H1 (cell line): ENCODE data around the gene PTGIS. TPM values are rescaled to one million over a fixed set of nuclear protein-coding genes. Genes with fewer than 3 reads are reported as not detected.

Experiments
- CTCF ChIA-PET: fragments of 300-600 bp; sonication (Branson Sonifier 250); formaldehyde crosslinking; loops from one replicate; lab custom pipeline; 2021; ENCODE audit not compliant: partially characterized antibody; lab: Charles Lee
- POLR2A ChIA-PET: fragments of 300-600 bp; sonication (Branson Sonifier 250); formaldehyde crosslinking; loops from one replicate; lab custom pipeline; 2021; ENCODE audit warnings: inconsistent platforms; ENCODE audit not compliant: partially characterized antibody; lab: Charles Lee
- DNase-seq, 2 experiments: peaks; one replicate each; pipeline versions ENCODE4 v3.0.0 to v3.0.0-alpha.2; 2010 to 2022; ENCODE audit warnings: low spot score in 2 of 2, low read depth in 1 of 2, mixed read lengths in 1 of 2
- FAIRE-seq: peaks from 2 replicates; lab custom pipeline; 2011; peaks lifted over from hg19 to GRCh38; lab: Jason Lieb, UNC
- H2AFZ ChIP-seq: 2 replicates; pipeline ENCODE4 v1.8.1; 2012; ENCODE audit warnings: low read length, inconsistent platforms
- H2AK5ac ChIP-seq: 2 replicates; pipeline ENCODE4 v1.6.1; 2013; ENCODE audit warnings: low read depth, low read length
- H2BK120ac ChIP-seq: replicated peaks from 2 replicates; pipeline ENCODE3; 2013; ENCODE audit warnings: low read depth, low read length, inconsistent platforms
- H2BK12ac ChIP-seq: 2 replicates; pipeline ENCODE4 v1.6.1; 2013; ENCODE audit warnings: low read depth, low read length
- H2BK15ac ChIP-seq: 2 replicates; pipeline ENCODE4 v1.6.1; 2013; ENCODE audit warnings: low read length
- H2BK20ac ChIP-seq: 2 replicates; pipeline ENCODE4 v1.6.1; 2013; ENCODE audit warnings: low read length
- H2BK5ac ChIP-seq: 2 replicates; pipeline ENCODE4 v1.6.1; 2013; ENCODE audit warnings: low read depth, low read length
- H3K14ac ChIP-seq: 2 replicates; pipeline ENCODE4 v1.6.1; 2013; ENCODE audit warnings: inconsistent platforms; ENCODE audit not compliant: insufficient read length
- H3K18ac ChIP-seq: 2 replicates; pipeline ENCODE4 v1.6.1; 2013; ENCODE audit warnings: low read length; ENCODE audit errors: extremely low read depth
- H3K23ac ChIP-seq: 2 replicates; pipeline ENCODE4 v1.6.1; 2013; ENCODE audit warnings: inconsistent platforms; ENCODE audit not compliant: insufficient read length
- H3K23me2 ChIP-seq: 2 replicates; pipeline ENCODE4 v1.6.1; 2013; ENCODE audit warnings: low read depth, low read length
- H3K27ac ChIP-seq: 2 replicates; pipeline ENCODE4 v1.6.1; 2011; ENCODE audit warnings: low read depth, low read length, inconsistent platforms
- H3K27me3 ChIP-seq, 4 experiments: replicated peaks in 1 of 4; 1 replicate in 1 of 4; 2 replicates in 3 of 4; pipeline versions ENCODE4 v1.6.1 to v1.8.1; 2011 to 2013; ENCODE audit warnings: low read length in 3 of 4, mild to moderate bottlenecking in 3 of 4, inconsistent platforms in 2 of 4, mixed read lengths in 2 of 4, moderate library complexity in 1 of 4; ENCODE audit not compliant: control insufficient read depth in 3 of 4, insufficient read depth in 3 of 4; ENCODE audit errors: extremely low read depth in 1 of 4
- H3K36me3 ChIP-seq, 4 experiments: 2 replicates each; pipeline versions ENCODE4 v1.6.1 to v1.8.1; 2011 to 2013; ENCODE audit warnings: mild to moderate bottlenecking in 4 of 4, low read length in 3 of 4, moderate library complexity in 2 of 4, control low read depth in 1 of 4, inconsistent platforms in 1 of 4; ENCODE audit not compliant: insufficient read depth in 4 of 4, control insufficient read depth in 2 of 4
- H3K4ac ChIP-seq: replicated peaks from 2 replicates; pipeline ENCODE3; 2013; ENCODE audit warnings: low read length, low read depth, mixed read lengths, inconsistent platforms; ENCODE audit not compliant: insufficient read length
- H3K4me1 ChIP-seq, 4 experiments: replicated peaks in 1 of 4; 1 replicate in 1 of 4; 2 replicates in 3 of 4; pipeline versions ENCODE4 v1.6.1 to v1.8.1; 2011 to 2013; ENCODE audit warnings: low read length in 3 of 4, inconsistent platforms in 2 of 4, mixed read lengths in 1 of 4; ENCODE audit not compliant: insufficient read depth in 4 of 4, control insufficient read depth in 3 of 4
- H3K4me2 ChIP-seq, 2 experiments: 2 replicates each; pipeline versions ENCODE4 v1.6.1 to v1.8.1; 2011 to 2013; ENCODE audit warnings: low read depth in 2 of 2, low read length in 2 of 2, control low read depth in 1 of 2, inconsistent platforms in 1 of 2, mild to moderate bottlenecking in 1 of 2; ENCODE audit not compliant: insufficient read depth in 1 of 2
- H3K4me3 ChIP-seq, 4 experiments: fragments of 200-600, 300-600 bp in 1 of 4; sonication (generic), shearing (Covaris generic), sonication (Bioruptor Twin) in 1 of 4; 2 replicates each; pipeline versions ENCODE4 v1.5.1 to v1.8.1; 2011 to 2016; ENCODE audit warnings: low read length in 4 of 4, low read depth in 3 of 4, control low read depth in 2 of 4, inconsistent platforms in 2 of 4, mild to moderate bottlenecking in 2 of 4, mixed read lengths in 1 of 4, moderate library complexity in 1 of 4; ENCODE audit not compliant: insufficient read depth in 2 of 4; ENCODE audit errors: extremely low read depth in 1 of 4
- H3K56ac ChIP-seq: replicated peaks from 2 replicates; pipeline ENCODE3; 2013; ENCODE audit warnings: low read depth, mild to moderate bottlenecking, mixed read lengths, low read length, inconsistent platforms; ENCODE audit not compliant: insufficient read length
- H3K79me1 ChIP-seq: 2 replicates; pipeline ENCODE4 v1.6.1; 2013; ENCODE audit warnings: low read depth, low read length, control low read depth
- H3K79me2 ChIP-seq, 2 experiments: 2 replicates each; pipeline versions ENCODE4 v1.6.1 to v1.8.1; 2012 to 2013; ENCODE audit warnings: low read length in 2 of 2, mild to moderate bottlenecking in 2 of 2, inconsistent platforms in 1 of 2; ENCODE audit not compliant: insufficient read depth in 2 of 2, control insufficient read depth in 1 of 2
- H3K9ac ChIP-seq, 4 experiments: replicated peaks in 1 of 4; 1 replicate in 1 of 4; 2 replicates in 3 of 4; pipeline versions ENCODE4 v1.6.1 to v1.8.1; 2011 to 2013; ENCODE audit warnings: low read depth in 3 of 4, low read length in 3 of 4, control low read depth in 2 of 4, mild to moderate bottlenecking in 2 of 4, moderate library complexity in 2 of 4, inconsistent platforms in 1 of 4; ENCODE audit errors: extremely low read depth in 1 of 4
- H3K9me3 ChIP-seq, 2 experiments: 2 replicates each; pipeline versions ENCODE4 v1.6.1 to v1.8.1; 2012 to 2013; ENCODE audit warnings: mild to moderate bottlenecking in 2 of 2, moderate library complexity in 2 of 2, control low read depth in 1 of 2, inconsistent platforms in 1 of 2, low read depth in 1 of 2, low read length in 1 of 2, mixed read lengths in 1 of 2; ENCODE audit not compliant: insufficient read depth in 2 of 2
- H4K20me1 ChIP-seq, 2 experiments: replicated peaks in 1 of 2; 2 replicates each; pipeline versions ENCODE3 to v1.8.1; 2011 to 2013; ENCODE audit warnings: inconsistent platforms in 2 of 2, low read length in 2 of 2, mild to moderate bottlenecking in 1 of 2; ENCODE audit not compliant: insufficient read depth in 2 of 2, control insufficient read depth in 1 of 2
- H4K5ac ChIP-seq: 2 replicates; pipeline ENCODE4 v1.6.1; 2013; ENCODE audit warnings: low read length, low read depth, mixed read lengths, inconsistent platforms; ENCODE audit not compliant: insufficient read length
- H4K8ac ChIP-seq: 2 replicates; pipeline ENCODE4 v1.8.0; 2013; ENCODE audit warnings: mild to moderate bottlenecking, moderate library complexity, low read length, inconsistent platforms; ENCODE audit not compliant: insufficient read depth; ENCODE audit errors: extremely low read depth
- H4K91ac ChIP-seq: replicated peaks from 2 replicates; pipeline ENCODE3; 2013; ENCODE audit warnings: low read length, mixed read lengths, inconsistent platforms; ENCODE audit not compliant: insufficient read length
- BCL11A ChIP-seq, 2 experiments: IDR thresholded peaks; one replicate each; pipeline ENCODE4 v1.6.1; 2011; ENCODE audit warnings: low read depth in 2 of 2, low read length in 2 of 2, mild to moderate bottlenecking in 2 of 2
- JUND ChIP-seq: IDR thresholded peaks from 2 replicates; pipeline ENCODE4 v1.6.1; 2011; ENCODE audit warnings: mild to moderate bottlenecking, improper control_type of control experiment, low read length
- WGBS, 2 experiments: shearing (Covaris generic) in 1 of 2; methylation state at CpG; one replicate each; pipeline versions ENCODE4 v1.1.6 to v1.1.7; 2013 to 2015; ENCODE audit warnings: low lambda C conversion rate in 2 of 2, mixed read lengths in 2 of 2, inconsistent platforms in 1 of 2, low coverage in 1 of 2, missing lambda C conversion rate in 1 of 2; ENCODE audit not compliant: insufficient replicate concordance in 2 of 2, insufficient coverage in 1 of 2, insufficient read length in 1 of 2; ENCODE audit errors: extremely low coverage in 1 of 2, missing lambda C conversion rate in 1 of 2; 5-methylcytosine and 5-hydroxymethylcytosine counted together
- polyA plus RNA-seq, 7 experiments: library from polyadenylated mRNA; depleted of rRNA in 3 of 7; stranded (reverse) in 5 of 7; unstranded in 2 of 7; fragments of >200 nt in 5 of 7; fragments of 200-250 nt in 2 of 7; gene quantifications; 1 replicate in 5 of 7; 2 replicates in 1 of 7; 4 replicates in 1 of 7; pipeline versions ENCODE4 v1.2.1 to v1.2.3, GENCODE V29; 2011 to 2013; ENCODE audit warnings: missing spikeins in 2 of 7, mixed read lengths in 2 of 7
- total RNA-seq: library from RNA; stranded (reverse); fragmentation: NEBNext Ultra II Directional; extraction: Animal tissue kit (Norgen Biotek cat#: 25700); gene quantifications from 2 replicates; pipeline ENCODE4 v1.2.1, GENCODE V29; 2021
- TF ChIP-seq, protein P1 (sequence below): IDR thresholded peaks from 2 replicates; pipeline ENCODE4 v1.6.1; 2012; ENCODE audit warnings: inconsistent platforms
- TF ChIP-seq, protein P2 (sequence below): IDR thresholded peaks from 2 replicates; pipeline ENCODE4 v1.6.1; 2011; ENCODE audit warnings: low read depth, mild to moderate bottlenecking, low read length; ENCODE audit not compliant: insufficient read depth

The PTGIS gene
- total and polyA plus RNA-seq, 2 of the 8 experiments (the other 6 are each of a cell fraction or from before 2014, with no cell fraction given), result 29.9 to 35.5 TPM

DNA sequence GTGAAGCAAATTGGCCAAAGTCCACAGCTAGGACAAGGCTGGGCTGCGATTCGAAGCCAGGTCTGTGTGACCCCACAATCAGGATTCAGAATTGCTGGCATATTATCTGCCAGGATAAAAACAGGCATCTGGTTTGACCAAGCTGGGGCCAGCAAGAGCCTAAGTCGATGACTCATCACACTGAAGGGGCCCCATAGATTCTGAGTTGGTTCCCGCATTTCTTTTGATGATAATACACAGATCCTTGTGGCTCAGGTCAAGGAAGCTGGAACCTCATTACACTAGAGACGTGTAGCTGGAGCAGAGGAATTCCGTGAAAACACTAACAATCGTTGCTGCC lies 92.0 kb downstream of the PTGIS start:
- Histone ChIP-seq H4K91ac (no peak overlapping the region), H3K79me2 (no peaks in the 10 kb centered on the region), H3K4me3 (no peak overlapping the region), H3K27ac (no peak overlapping the region), H2BK20ac (no peak overlapping the region), H3K23ac (no peak overlapping the region), H3K56ac (no peak overlapping the region), H2AK5ac (no peak overlapping the region), H2AFZ (no peak overlapping the region), H2BK120ac (no peak overlapping the region), H4K5ac (no peak overlapping the region), H3K4ac (no peak overlapping the region), H3K4me1 (no peaks in the 10 kb centered on the region; a peak in 1 of 7 replicates), H2BK12ac (no peak overlapping the region), H4K20me1 (no peaks in the 10 kb centered on the region), H3K18ac (no peak overlapping the region), H3K9ac (no peak overlapping the region), H3K36me3 (no peaks in the 10 kb centered on the region), H3K9me3 (no peaks in the 10 kb centered on the region), H3K27me3 (no peaks in the 10 kb centered on the region; a peak in 1 of 7 replicates), H3K79me1 (no peaks in the 10 kb centered on the region), H3K23me2 (no peaks in the 10 kb centered on the region)
- CTCF ChIA-PET, result interaction anchor here (1.0 to 2.8 kb wide), 11 partner anchors 9 to 415 kb away, joined by 3 to 12 read pairs (median 4); no protein-coding TSS in a partner anchor
- no peak for DNase-seq
- WGBS, 2 experiments, result 86% methylated on average over 7 of the region's 7 CpGs; no CpG with 5 or more reads in 1 of the 2 experiments
- no peak for FAIRE-seq
- TF ChIP-seq, protein P1, sequence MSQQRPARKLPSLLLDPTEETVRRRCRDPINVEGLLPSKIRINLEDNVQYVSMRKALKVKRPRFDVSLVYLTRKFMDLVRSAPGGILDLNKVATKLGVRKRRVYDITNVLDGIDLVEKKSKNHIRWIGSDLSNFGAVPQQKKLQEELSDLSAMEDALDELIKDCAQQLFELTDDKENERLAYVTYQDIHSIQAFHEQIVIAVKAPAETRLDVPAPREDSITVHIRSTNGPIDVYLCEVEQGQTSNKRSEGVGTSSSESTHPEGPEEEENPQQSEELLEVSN, result no peak
- TF ChIP-seq, protein P2, sequence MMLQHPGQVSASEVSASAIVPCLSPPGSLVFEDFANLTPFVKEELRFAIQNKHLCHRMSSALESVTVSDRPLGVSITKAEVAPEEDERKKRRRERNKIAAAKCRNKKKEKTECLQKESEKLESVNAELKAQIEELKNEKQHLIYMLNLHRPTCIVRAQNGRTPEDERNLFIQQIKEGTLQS, result no peak
- TF ChIP-seq JUND (peak; percentile 57; the same call in 1 of the 2 replicates), BCL11A (IDR thresholded peaks at IDR 0.05; ENCODE audit: low read depth in 2 of 2, low read length in 2 of 2) (no peak)
- TF ChIP-seq, all 59 proteins: peak for 1
- H2BK5ac ChIP-seq, result no peak overlapping the region
- H3K4me2 ChIP-seq, result no peak overlapping the region
- no peak overlapping the region for H3K14ac ChIP-seq
- POLR2A ChIA-PET, result interaction anchor here (1.6 kb wide), 1 partner anchor 193 kb away, joined by 4 read pairs; no protein-coding TSS in a partner anchor
- no peak overlapping the region for H2BK15ac ChIP-seq
- no peak overlapping the region for H4K8ac ChIP-seq
